Measurements from ENCODE around the gene SHOC1.
"Not testable (repeated sequence)": the region's sequence is repeated elsewhere in the genome, so short reads cannot be mapped to it uniquely, and the experiment has no call there.

SHOC1 gene

GRCh38 chr9:111794835-111795556 is at the start of gene SHOC1:
TSS of gene SHOC1 (minus strand) at chr9:111794937. CDS start at chr9:111791418, 3,519 bp downstream.
- no peak for DNase-seq

- no peak for DNase-seq
These were observed 49.2 kb upstream of the SHOC1 start for GRCh38 chr9:111843971-111844370.

- DNase-seq: no peak
These were observed 47.6 kb upstream of the SHOC1 start for GRCh38 chr9:111842313-111842712.

GRCh38 chr9:111840442-111840841 is 45.7 kb upstream of the SHOC1 start:
- DNase-seq: no peak

GRCh38 chr9:111839987-111840386 is 45.2 kb upstream of the SHOC1 start:
- no peak for DNase-seq

GRCh38 chr9:111839387-111839786 is 44.6 kb upstream of the SHOC1 start:
- DNase-seq: no peak

GRCh38 chr9:111838439-111838838 is 43.7 kb upstream of the SHOC1 start:
- no peak for DNase-seq

- no peak for DNase-seq
These were observed 41.6 kb upstream of the SHOC1 start for GRCh38 chr9:111836311-111836710.

- DNase-seq: no peak
These were observed 39.2 kb upstream of the SHOC1 start for GRCh38 chr9:111833941-111834340.

- no peak for DNase-seq
These were observed 37.7 kb upstream of the SHOC1 start for GRCh38 chr9:111832449-111832848.

- no peak for DNase-seq
These were observed 36.8 kb upstream of the SHOC1 start for GRCh38 chr9:111831371-111832108.

- no peak for DNase-seq
These were observed 33.5 kb upstream of the SHOC1 start for GRCh38 chr9:111828193-111828592.

GRCh38 chr9:111825468-111826145 is 30.9 kb upstream of the SHOC1 start:
- no peak for DNase-seq

GRCh38 chr9:111821006-111821528 is 26.3 kb upstream of the SHOC1 start:
- DNase-seq: no peak

- DNase-seq: no peak
These were observed 24.6 kb upstream of the SHOC1 start for GRCh38 chr9:111819360-111819759.

- peak; percentile 29 for DNase-seq
These were observed 20.7 kb upstream of the SHOC1 start for GRCh38 chr9:111815285-111816070.

- no peak for DNase-seq
These were observed 17.6 kb upstream of the SHOC1 start for GRCh38 chr9:111812337-111812736.

- no peak for DNase-seq
These were observed 16.2 kb upstream of the SHOC1 start for GRCh38 chr9:111810908-111811307.

- not testable (repeated sequence) for DNase-seq
These were observed 15.7 kb upstream of the SHOC1 start for GRCh38 chr9:111810415-111810814.

GRCh38 chr9:111807197-111807596 is 12.5 kb upstream of the SHOC1 start:
- DNase-seq: no peak

GRCh38 chr9:111806259-111806658 is 11.5 kb upstream of the SHOC1 start:
- DNase-seq: no peak

- no peak for DNase-seq
These were observed 11.1 kb upstream of the SHOC1 start for GRCh38 chr9:111805830-111806241.

GRCh38 chr9:111805262-111805661 is 10.5 kb upstream of the SHOC1 start:
- no peak for DNase-seq
